Stimulated activated CD4-positive, alpha-beta T cell treated with anti-CD3 and anti-CD28 coated beads, TNF-alpha, amount 100 ng/mL, for 48 hours (primary cell): Measurements from ENCODE around the gene STX16.

Experiments used
- DNase-seq, 3 donors: peaks; one replicate each; pipeline ENCODE4 v3.0.0-alpha.2; 2020; ENCODE audit warnings: low read depth in 3 of 3

STX16 gene

GRCh38 chr20:58697201-58697866 lies 46.3 kb downstream of the STX16 start:
- no peak for DNase-seq

GRCh38 chr20:58697867-58698703 lies 47.0 kb downstream of the STX16 start:
- DNase-seq: no peak

- no peak for DNase-seq
Observed at GRCh38 chr20:58698741-58699622, 47.9 kb downstream of the STX16 start.

- DNase-seq: no peak
Observed at GRCh38 chr20:58699623-58700107, 48.6 kb downstream of the STX16 start.

- peak in 1 of 3 donors; percentile 21 for DNase-seq
Observed at GRCh38 chr20:58700121-58700821, 49.2 kb downstream of the STX16 start.

- no peak for DNase-seq
Observed at GRCh38 chr20:58700823-58701222, 49.7 kb downstream of the STX16 start.

- no peak for DNase-seq
Observed at GRCh38 chr20:58701431-58702160, 50.5 kb downstream of the STX16 start.

- no peak for DNase-seq
Observed at GRCh38 chr20:58702161-58702510, 51.1 kb downstream of the STX16 start.

GRCh38 chr20:58702859-58703648 lies 52.0 kb downstream of the STX16 start:
- no peak for DNase-seq

- DNase-seq: no peak
Observed at GRCh38 chr20:58703765-58704371, 52.8 kb downstream of the STX16 start.

GRCh38 chr20:58705208-58705926 lies 54.3 kb downstream of the STX16 start:
- no peak for DNase-seq

GRCh38 chr20:58706150-58706892 lies 55.2 kb downstream of the STX16 start:
- no peak for DNase-seq

- DNase-seq: no peak
Observed at GRCh38 chr20:58706975-58707681, 56.0 kb downstream of the STX16 start.

- DNase-seq: no peak
Observed at GRCh38 chr20:58707770-58708169, 56.7 kb downstream of the STX16 start.

- DNase-seq: no peak
Observed at GRCh38 chr20:58708246-58708931, 57.3 kb downstream of the STX16 start.

- no peak for DNase-seq
Observed at GRCh38 chr20:58709013-58709702, 58.1 kb downstream of the STX16 start.
